ENCODE results near the gene ERC1.

ERC1 gene

DNA sequence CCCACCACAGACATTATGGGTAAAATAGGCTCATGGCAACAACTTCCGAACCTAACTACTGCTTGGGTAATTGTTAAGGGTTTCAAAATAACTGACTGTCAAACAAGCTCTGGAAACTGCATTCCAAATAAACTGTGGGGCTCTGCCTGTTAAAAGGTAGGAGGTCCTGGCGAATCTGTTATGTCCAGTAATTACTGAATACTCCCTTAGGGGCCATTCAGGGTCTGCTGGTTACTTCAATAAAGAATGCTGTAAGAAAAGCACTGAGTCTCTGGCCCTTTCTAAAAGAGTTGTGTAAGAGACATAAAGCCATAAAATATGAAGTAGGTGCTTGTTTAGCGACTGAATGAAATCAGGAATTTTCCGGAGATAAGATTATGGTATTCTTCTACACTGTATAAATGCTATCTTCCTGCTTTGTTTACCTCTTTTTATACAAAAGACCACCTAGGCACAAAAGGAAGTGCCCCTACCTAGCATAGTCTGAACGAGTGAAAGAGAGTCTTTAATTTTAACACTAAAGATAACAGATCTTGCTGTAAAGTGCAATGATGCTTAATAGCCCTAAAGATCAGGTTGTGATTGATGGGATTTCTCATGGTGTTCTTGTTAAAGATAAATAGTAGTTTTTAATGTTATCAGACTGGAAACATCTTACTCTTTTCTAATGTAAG, 475.6 kb downstream of the ERC1 start:
- H3K4me3 ChIP-seq (ENCODE audit: low read depth, low read length, poor library complexity, severe bottlenecking), result no peak overlapping the region
- H3K9me3 ChIP-seq (ENCODE audit: low read length), result peaks cover 4% of the 10 kb centered on the region
- H3K79me2 ChIP-seq (ENCODE audit: insufficient read depth, low read length), result no peaks in the 10 kb centered on the region
- no peak overlapping the region for H3K4me2 ChIP-seq (ENCODE audit: low read length)
- H3K9me2 ChIP-seq (ENCODE audit: low read depth, low read length), result no peaks in the 10 kb centered on the region
- H3K27me3 ChIP-seq (ENCODE audit: insufficient read depth, low read length), result no peaks in the 10 kb centered on the region
- H2AFZ ChIP-seq (ENCODE audit: low read length), result no peak overlapping the region
- no peaks in the 10 kb centered on the region for H3F3A ChIP-seq (ENCODE audit: insufficient read depth, low read length)
- H4K20me1 ChIP-seq (ENCODE audit: insufficient read depth, low read length), result no peaks in the 10 kb centered on the region
- H3K4me1 ChIP-seq (ENCODE audit: insufficient read depth, low read length, severe bottlenecking), result peaks cover 12% of the 10 kb centered on the region
- H3K9ac ChIP-seq (ENCODE audit: low read length), result no peak overlapping the region
- no peaks in the 10 kb centered on the region for H3K36me3 ChIP-seq (ENCODE audit: insufficient read depth, low read length)
- no peak overlapping the region for H3K27ac ChIP-seq (ENCODE audit: low read depth, low read length, poor library complexity, severe bottlenecking)
- TF ChIP-seq, protein P1, sequence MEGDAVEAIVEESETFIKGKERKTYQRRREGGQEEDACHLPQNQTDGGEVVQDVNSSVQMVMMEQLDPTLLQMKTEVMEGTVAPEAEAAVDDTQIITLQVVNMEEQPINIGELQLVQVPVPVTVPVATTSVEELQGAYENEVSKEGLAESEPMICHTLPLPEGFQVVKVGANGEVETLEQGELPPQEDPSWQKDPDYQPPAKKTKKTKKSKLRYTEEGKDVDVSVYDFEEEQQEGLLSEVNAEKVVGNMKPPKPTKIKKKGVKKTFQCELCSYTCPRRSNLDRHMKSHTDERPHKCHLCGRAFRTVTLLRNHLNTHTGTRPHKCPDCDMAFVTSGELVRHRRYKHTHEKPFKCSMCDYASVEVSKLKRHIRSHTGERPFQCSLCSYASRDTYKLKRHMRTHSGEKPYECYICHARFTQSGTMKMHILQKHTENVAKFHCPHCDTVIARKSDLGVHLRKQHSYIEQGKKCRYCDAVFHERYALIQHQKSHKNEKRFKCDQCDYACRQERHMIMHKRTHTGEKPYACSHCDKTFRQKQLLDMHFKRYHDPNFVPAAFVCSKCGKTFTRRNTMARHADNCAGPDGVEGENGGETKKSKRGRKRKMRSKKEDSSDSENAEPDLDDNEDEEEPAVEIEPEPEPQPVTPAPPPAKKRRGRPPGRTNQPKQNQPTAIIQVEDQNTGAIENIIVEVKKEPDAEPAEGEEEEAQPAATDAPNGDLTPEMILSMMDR (IDR thresholded peaks at IDR 0.05; ENCODE audit: low read length), result no peak
- no peak for TF ChIP-seq EZH2 (IDR thresholded peaks at IDR 0.05; ENCODE audit: borderline replicate concordance, low read length)

DNA sequence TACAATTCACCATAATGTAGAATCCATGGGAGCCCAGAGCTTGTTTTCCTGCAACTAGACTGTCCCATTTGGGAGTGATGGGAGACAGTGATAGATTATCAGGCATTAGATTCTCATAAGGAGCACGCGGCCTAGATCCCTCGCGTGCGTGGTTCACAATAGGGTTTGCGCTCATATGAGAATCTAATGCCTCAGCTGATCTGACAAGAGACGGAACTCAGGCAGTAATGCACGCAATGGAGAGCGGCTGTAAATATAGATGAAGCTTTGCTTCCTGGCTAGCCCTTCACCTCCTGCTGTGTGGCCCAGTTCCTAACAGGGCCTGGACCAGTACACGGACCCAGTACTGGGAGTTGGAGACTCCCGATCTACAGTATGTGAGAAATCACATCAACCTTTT, 476.7 kb downstream of the ERC1 start:
- H3K9ac ChIP-seq (ENCODE audit: low read length), result no peak overlapping the region
- H3K36me3 ChIP-seq (ENCODE audit: insufficient read depth, low read length), result no peaks in the 10 kb centered on the region
- H2AFZ ChIP-seq (ENCODE audit: low read length), result no peak overlapping the region
- no peaks in the 10 kb centered on the region for H4K20me1 ChIP-seq (ENCODE audit: insufficient read depth, low read length)
- TF ChIP-seq EZH2 (IDR thresholded peaks at IDR 0.05; ENCODE audit: borderline replicate concordance, low read length), result no peak
- TF ChIP-seq, protein P1 (IDR thresholded peaks at IDR 0.05; ENCODE audit: low read length), result no peak
- peaks cover 12% of the 10 kb centered on the region for H3K4me1 ChIP-seq (ENCODE audit: insufficient read depth, low read length, severe bottlenecking)
- no peak overlapping the region for H3K4me3 ChIP-seq (ENCODE audit: low read depth, low read length, poor library complexity, severe bottlenecking)
- no peaks in the 10 kb centered on the region for H3K79me2 ChIP-seq (ENCODE audit: insufficient read depth, low read length)
- no peaks in the 10 kb centered on the region for H3F3A ChIP-seq (ENCODE audit: insufficient read depth, low read length)
- no peak overlapping the region for H3K27ac ChIP-seq (ENCODE audit: low read depth, low read length, poor library complexity, severe bottlenecking)
- H3K9me2 ChIP-seq (ENCODE audit: low read depth, low read length), result no peaks in the 10 kb centered on the region
- H3K4me2 ChIP-seq (ENCODE audit: low read length), result no peak overlapping the region
- H3K27me3 ChIP-seq (ENCODE audit: insufficient read depth, low read length), result no peaks in the 10 kb centered on the region
- H3K9me3 ChIP-seq (ENCODE audit: low read length), result no peaks in the 10 kb centered on the region

DNA sequence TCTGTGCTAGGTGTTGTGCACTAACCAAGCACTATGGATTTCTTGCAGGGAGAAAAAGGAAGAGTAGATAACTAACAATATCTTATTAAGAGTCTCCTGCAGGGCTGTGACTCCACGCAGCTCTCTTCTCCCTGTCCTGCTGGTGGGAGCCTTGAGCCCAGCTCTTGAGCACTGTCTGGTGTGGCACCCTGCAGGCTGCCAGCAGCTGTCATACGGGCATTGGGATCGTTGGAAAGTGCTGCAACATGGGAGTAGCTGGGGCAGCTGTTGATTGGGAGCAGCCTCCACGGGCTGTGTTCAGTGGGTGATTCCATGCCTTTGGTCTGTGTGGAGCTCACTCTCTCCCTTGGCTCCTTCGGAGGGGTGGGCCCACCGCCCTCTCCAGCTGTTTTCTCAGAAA, 478.0 kb downstream of the ERC1 start:
- no peak overlapping the region for H3K9ac ChIP-seq (ENCODE audit: low read length)
- no peaks in the 10 kb centered on the region for H4K20me1 ChIP-seq (ENCODE audit: insufficient read depth, low read length)
- H3K27ac ChIP-seq (ENCODE audit: low read depth, low read length, poor library complexity, severe bottlenecking), result no peak overlapping the region
- peaks cover 15% of the 10 kb centered on the region for H3K4me1 ChIP-seq (ENCODE audit: insufficient read depth, low read length, severe bottlenecking)
- H3K4me3 ChIP-seq (ENCODE audit: low read depth, low read length, poor library complexity, severe bottlenecking), result no peak overlapping the region
- no peaks in the 10 kb centered on the region for H3K27me3 ChIP-seq (ENCODE audit: insufficient read depth, low read length)
- no peaks in the 10 kb centered on the region for H3K36me3 ChIP-seq (ENCODE audit: insufficient read depth, low read length)
- no peaks in the 10 kb centered on the region for H3K79me2 ChIP-seq (ENCODE audit: insufficient read depth, low read length)
- H3K4me2 ChIP-seq (ENCODE audit: low read length), result no peak overlapping the region
- H3K9me3 ChIP-seq (ENCODE audit: low read length), result no peaks in the 10 kb centered on the region
- no peaks in the 10 kb centered on the region for H3F3A ChIP-seq (ENCODE audit: insufficient read depth, low read length)
- H2AFZ ChIP-seq (ENCODE audit: low read length), result no peak overlapping the region
- TF ChIP-seq, protein P1 (IDR thresholded peaks at IDR 0.05; ENCODE audit: low read length), result no peak
- no peak for TF ChIP-seq EZH2 (IDR thresholded peaks at IDR 0.05; ENCODE audit: borderline replicate concordance, low read length)
- no peaks in the 10 kb centered on the region for H3K9me2 ChIP-seq (ENCODE audit: low read depth, low read length)

All from OCI-LY1 (cell line).